Mesothelial cell of epicardium (in vitro differentiated cells): ENCODE measurements around the gene SLC23A3. TPM values are rescaled to one million over a fixed set of nuclear protein-coding genes. Genes with fewer than 3 reads are reported as not detected.

Experiments used
- DNase-seq, 2 experiments: peaks; one replicate each; pipeline ENCODE4 v3.0.0; 2021; ENCODE audit warnings: low spot score in 2 of 2; ENCODE audit not compliant: unreplicated experiment in 2 of 2
- H3K27ac Mint-ChIP-seq: 2 replicates; pipeline ENCODE4 v1.8.0; 2021; ENCODE audit warnings: mixed read lengths
- H3K27me3 Mint-ChIP-seq: 2 replicates; pipeline ENCODE4 v1.8.0; 2021; ENCODE audit warnings: low read depth, mixed read lengths
- H3K36me3 Mint-ChIP-seq: 2 replicates; pipeline ENCODE4 v1.8.0; 2021; ENCODE audit warnings: mixed read lengths
- H3K4me1 Mint-ChIP-seq: 2 replicates; pipeline ENCODE4 v1.8.0; 2021; ENCODE audit warnings: mixed read lengths
- H3K4me3 Mint-ChIP-seq: 2 replicates; pipeline ENCODE4 v1.8.0; 2021; ENCODE audit warnings: mild to moderate bottlenecking, moderate library complexity, mixed read lengths
- H3K9me3 Mint-ChIP-seq: 2 replicates; pipeline ENCODE4 v1.8.0; 2021; ENCODE audit warnings: mixed read lengths
- total RNA-seq: library from RNA; stranded (reverse); gene quantifications from 3 replicates; pipeline ENCODE4 v1.2.1, GENCODE V29; 2021
- TF ChIP-seq, protein P1 (sequence below): fragments of 200-600 bp; sonication (generic); IDR thresholded peaks from one replicate; pipeline ENCODE4 v1.5.0; 2021; ENCODE audit warnings: antibody characterized with exemption; ENCODE audit not compliant: unreplicated experiment

Gene SLC23A3
- total RNA-seq, 1 donor from 2014 or later, result 1.6 TPM

DNA sequence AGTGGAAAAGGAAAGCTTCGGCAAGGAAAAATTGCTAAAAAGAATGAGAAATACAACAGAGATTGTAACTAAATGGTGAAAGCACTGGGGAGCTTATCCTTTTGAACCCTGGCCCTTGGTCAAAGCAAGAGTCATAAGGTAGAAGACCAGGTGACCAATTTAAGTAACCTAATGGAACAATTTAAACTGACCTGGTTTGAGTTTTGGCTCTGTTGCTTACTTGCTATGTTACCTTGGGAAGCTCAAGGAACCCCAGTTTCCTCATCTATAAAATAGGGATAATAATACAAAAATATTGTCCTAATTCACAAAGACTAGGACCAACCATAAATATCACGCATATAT, 57.8 kb downstream of the SLC23A3 start:
- no peaks in the 10 kb centered on the region for H3K36me3 Mint-ChIP-seq
- H3K4me1 Mint-ChIP-seq, result peaks cover 7% of the 10 kb centered on the region
- H3K9me3 Mint-ChIP-seq, result no peaks in the 10 kb centered on the region
- no peak overlapping the region for H3K4me3 Mint-ChIP-seq
- no peaks in the 10 kb centered on the region for H3K27me3 Mint-ChIP-seq
- no peak overlapping the region for H3K27ac Mint-ChIP-seq
- no peak for DNase-seq
- TF ChIP-seq, protein P1, sequence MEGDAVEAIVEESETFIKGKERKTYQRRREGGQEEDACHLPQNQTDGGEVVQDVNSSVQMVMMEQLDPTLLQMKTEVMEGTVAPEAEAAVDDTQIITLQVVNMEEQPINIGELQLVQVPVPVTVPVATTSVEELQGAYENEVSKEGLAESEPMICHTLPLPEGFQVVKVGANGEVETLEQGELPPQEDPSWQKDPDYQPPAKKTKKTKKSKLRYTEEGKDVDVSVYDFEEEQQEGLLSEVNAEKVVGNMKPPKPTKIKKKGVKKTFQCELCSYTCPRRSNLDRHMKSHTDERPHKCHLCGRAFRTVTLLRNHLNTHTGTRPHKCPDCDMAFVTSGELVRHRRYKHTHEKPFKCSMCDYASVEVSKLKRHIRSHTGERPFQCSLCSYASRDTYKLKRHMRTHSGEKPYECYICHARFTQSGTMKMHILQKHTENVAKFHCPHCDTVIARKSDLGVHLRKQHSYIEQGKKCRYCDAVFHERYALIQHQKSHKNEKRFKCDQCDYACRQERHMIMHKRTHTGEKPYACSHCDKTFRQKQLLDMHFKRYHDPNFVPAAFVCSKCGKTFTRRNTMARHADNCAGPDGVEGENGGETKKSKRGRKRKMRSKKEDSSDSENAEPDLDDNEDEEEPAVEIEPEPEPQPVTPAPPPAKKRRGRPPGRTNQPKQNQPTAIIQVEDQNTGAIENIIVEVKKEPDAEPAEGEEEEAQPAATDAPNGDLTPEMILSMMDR, result no peak

Other genes starting within 250 kb of the SLC23A3 start
- gene CDK5R2, start 210.4 kb downstream of the SLC23A3 start, total RNA-seq, result 0.69 to 0.97 TPM (median 0.90 TPM) in 3 replicates
- gene FEV, start 184.8 kb downstream of the SLC23A3 start, total RNA-seq, result 0.16 to 0.29 TPM (median 0.22 TPM) in 3 replicates
- not detected in 3 replicates for gene CRYBA2, start 176.6 kb downstream of the SLC23A3 start, total RNA-seq
- not detected in 3 replicates for gene CFAP65, start 128.5 kb downstream of the SLC23A3 start, total RNA-seq
- gene IHH, start 109.1 kb downstream of the SLC23A3 start, total RNA-seq, result 0.18 to 0.62 TPM (median 0.38 TPM) in 3 replicates
- 11.0 to 11.7 TPM (median 11.5 TPM) in 3 replicates for gene NHEJ1, start 9.2 kb downstream of the SLC23A3 start, total RNA-seq
- 24.4 to 28.2 TPM (median 27.5 TPM) in 3 replicates for gene CNPPD1, start 6.9 kb upstream of the SLC23A3 start, total RNA-seq
- gene RETREG2, start 8.2 kb upstream of the SLC23A3 start, total RNA-seq, result 70.0 to 75.2 TPM (median 74.2 TPM) in 3 replicates
- gene ZFAND2B, start 36.8 kb upstream of the SLC23A3 start, total RNA-seq, result 27.4 to 29.2 TPM (median 27.8 TPM) in 3 replicates
- 24.6 to 29.4 TPM (median 28.1 TPM) in 3 replicates for gene ABCB6, start 48.9 kb upstream of the SLC23A3 start, total RNA-seq
- gene ATG9A, start 59.6 kb upstream of the SLC23A3 start, total RNA-seq, result 39.3 to 40.8 TPM (median 40.6 TPM) in 3 replicates
- 58.3 to 65.3 TPM (median 59.6 TPM) in 3 replicates for gene ANKZF1, start 59.8 kb upstream of the SLC23A3 start, total RNA-seq
- 9.6 to 11.6 TPM (median 9.9 TPM) in 3 replicates for gene GLB1L, start 75.4 kb upstream of the SLC23A3 start, total RNA-seq
- gene STK16, start 75.5 kb upstream of the SLC23A3 start, total RNA-seq, result 28.0 to 31.2 TPM (median 29.0 TPM) in 3 replicates
- not detected in 3 replicates for gene TUBA4B, start 83.2 kb upstream of the SLC23A3 start, total RNA-seq
- 0.47 to 1.1 TPM (median 0.63 TPM) in 3 replicates for gene TUBA4A, start 83.9 kb upstream of the SLC23A3 start, total RNA-seq
- gene DNAJB2, start 109.3 kb upstream of the SLC23A3 start, total RNA-seq, result 39.7 to 47.8 TPM (median 43.4 TPM) in 3 replicates
- gene PTPRN, start 139.4 kb upstream of the SLC23A3 start, total RNA-seq, result 0.33 to 0.50 TPM (median 0.38 TPM) in 3 replicates
- not detected in 3 replicates for gene RESP18, start 162.7 kb upstream of the SLC23A3 start, total RNA-seq
- gene DNPEP, start 217.9 kb upstream of the SLC23A3 start, total RNA-seq, result 73.2 to 85.1 TPM (median 77.1 TPM) in 3 replicates
- 33.0 to 38.5 TPM (median 37.0 TPM) in 3 replicates for gene DES, start 248.3 kb upstream of the SLC23A3 start, total RNA-seq